HCT116 (cell line): ENCODE results near the gene AKT1.

ENCODE experiments used
- CTCF ChIP-seq, 3 experiments: fragments of 200-600 bp in 1 of 3; sonication (generic) in 1 of 3; IDR thresholded peaks in 2 of 3; conservative IDR thresholded peaks in 1 of 3; 2 replicates each; pipeline ENCODE4 v1.5.1; 2012 to 2017; ENCODE audit warnings: low read depth in 2 of 3, low read length in 2 of 3, antibody characterized with exemption in 1 of 3, borderline replicate concordance in 1 of 3, control low read depth in 1 of 3, mild to moderate bottlenecking in 1 of 3, mixed read lengths in 1 of 3, mixed run types in 1 of 3, moderate library complexity in 1 of 3; ENCODE audit not compliant: insufficient read depth in 1 of 3
- POLR2AphosphoS5 ChIP-seq: IDR thresholded peaks from 2 replicates; pipeline ENCODE4 v1.6.1; 2011; ENCODE audit warnings: mild to moderate bottlenecking, low read depth, low read length, moderate library complexity
- TCF7L2 ChIP-seq: IDR thresholded peaks from 2 replicates; pipeline ENCODE4 v1.7.0; 2011; ENCODE audit warnings: borderline replicate concordance, inconsistent platforms; ENCODE audit not compliant: insufficient read depth, insufficient read length; ENCODE audit errors: extremely low read depth
- TF ChIP-seq, protein P1 (sequence below): IDR thresholded peaks from 2 replicates; pipeline ENCODE4 v1.6.1; 2011; ENCODE audit warnings: mild to moderate bottlenecking, low read length, moderate library complexity; ENCODE audit not compliant: insufficient replicate concordance; ENCODE audit errors: extremely low read depth

- TF ChIP-seq, protein P1, sequence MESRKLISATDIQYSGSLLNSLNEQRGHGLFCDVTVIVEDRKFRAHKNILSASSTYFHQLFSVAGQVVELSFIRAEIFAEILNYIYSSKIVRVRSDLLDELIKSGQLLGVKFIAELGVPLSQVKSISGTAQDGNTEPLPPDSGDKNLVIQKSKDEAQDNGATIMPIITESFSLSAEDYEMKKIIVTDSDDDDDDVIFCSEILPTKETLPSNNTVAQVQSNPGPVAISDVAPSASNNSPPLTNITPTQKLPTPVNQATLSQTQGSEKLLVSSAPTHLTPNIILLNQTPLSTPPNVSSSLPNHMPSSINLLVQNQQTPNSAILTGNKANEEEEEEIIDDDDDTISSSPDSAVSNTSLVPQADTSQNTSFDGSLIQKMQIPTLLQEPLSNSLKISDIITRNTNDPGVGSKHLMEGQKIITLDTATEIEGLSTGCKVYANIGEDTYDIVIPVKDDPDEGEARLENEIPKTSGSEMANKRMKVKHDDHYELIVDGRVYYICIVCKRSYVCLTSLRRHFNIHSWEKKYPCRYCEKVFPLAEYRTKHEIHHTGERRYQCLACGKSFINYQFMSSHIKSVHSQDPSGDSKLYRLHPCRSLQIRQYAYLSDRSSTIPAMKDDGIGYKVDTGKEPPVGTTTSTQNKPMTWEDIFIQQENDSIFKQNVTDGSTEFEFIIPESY = no peak
- TF ChIP-seq POLR2AphosphoS5 (no peak), CTCF (IDR thresholded peaks at IDR 0.05 in 2 of 3, conservative IDR thresholded peaks at IDR 0.05 in 1 of 3; ENCODE audit: borderline replicate concordance in 1 of 3, insufficient read depth in 1 of 3, low read depth in 2 of 3, low read length in 2 of 3) (no peak), TCF7L2 (no peak)
Measured at GRCh38 chr14:104722938-104723650, 72.5 kb downstream of the AKT1 start.
